NCI-H2029 treated with DMSO at 0.1 percent for 48 hours (cell line): ENCODE measurements around the gene PCDHA5.
A peak's percentile ranks its signal among the peaks of the same experiment; 100 is the strongest.
"Not testable (repeated sequence)": the region's sequence is repeated elsewhere in the genome, so short reads cannot be mapped to it uniquely, and the experiment has no call there.

Source experiments
- DNase-seq: peaks from one replicate; lab custom pipeline; 2025; lab: John Stamatoyannopoulos, UW

PCDHA5 gene

DNA sequence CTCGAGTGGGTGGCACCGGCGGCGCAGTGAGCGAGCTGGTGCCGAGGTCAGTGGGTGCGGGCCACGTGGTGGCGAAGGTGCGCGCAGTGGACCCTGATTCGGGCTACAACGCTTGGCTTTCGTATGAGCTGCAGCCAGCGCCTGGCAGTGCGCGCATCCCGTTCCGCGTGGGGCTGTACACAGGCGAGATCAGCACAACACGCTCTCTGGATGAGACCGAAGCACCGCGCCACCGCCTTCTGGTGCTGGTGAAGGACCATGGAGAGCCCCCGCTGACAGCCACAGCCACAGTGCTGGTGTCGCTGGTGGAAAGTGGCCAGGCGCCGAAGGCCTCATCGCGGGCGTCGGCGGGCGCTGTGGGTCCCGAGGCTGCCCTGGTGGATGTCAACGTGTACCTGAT, 2.1 kb downstream of the PCDHA5 start:
- DNase-seq, result no peak

DNA sequence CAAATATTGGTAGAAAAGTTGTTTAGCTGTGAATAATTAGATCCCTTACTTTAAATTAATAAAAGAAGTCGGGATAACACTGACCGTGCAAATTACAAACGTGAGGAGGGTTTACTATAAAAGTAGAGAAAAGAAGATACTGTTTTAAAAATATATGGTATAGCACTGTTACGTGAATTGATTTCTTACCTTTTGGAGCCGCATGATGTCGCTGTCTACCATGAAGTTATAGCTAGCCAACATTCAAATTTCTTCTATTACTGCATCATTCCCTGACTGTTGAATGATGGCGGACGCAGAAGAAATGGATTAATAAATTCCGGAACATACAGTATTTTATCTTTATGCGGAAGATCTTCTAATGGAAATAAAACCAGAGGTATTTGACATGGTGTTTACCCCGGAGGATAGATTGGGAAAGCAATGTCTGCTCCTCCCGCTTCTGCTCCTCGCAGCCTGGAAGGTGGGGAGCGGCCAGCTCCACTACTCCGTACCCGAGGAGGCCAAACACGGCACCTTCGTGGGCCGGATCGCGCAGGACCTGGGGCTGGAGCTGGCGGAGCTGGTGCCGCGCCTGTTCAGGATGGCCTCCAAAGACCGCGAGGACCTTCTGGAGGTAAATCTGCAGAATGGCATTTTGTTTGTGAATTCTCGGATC, 6.4 kb downstream of the PCDHA5 start, which contains the start of gene PCDHA6:
Gene PCDHA6 (plus strand): TSS at position 257 of the 658 bp plus-strand sequence. CDS start 132 bp downstream, at position 389.
- no peak for DNase-seq

DNA sequence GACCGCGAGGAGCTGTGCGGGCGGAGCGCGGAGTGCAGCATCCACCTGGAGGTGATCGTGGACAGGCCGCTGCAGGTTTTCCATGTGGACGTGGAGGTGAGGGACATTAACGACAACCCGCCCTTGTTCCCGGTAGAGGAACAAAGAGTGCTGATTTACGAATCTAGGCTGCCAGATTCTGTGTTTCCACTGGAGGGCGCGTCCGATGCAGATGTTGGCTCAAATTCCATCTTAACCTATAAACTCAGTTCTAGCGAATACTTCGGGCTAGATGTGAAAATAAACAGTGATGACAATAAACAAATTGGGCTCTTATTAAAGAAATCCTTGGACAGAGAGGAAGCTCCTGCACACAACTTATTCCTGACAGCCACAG, 6.9 kb downstream of the PCDHA5 start:
- DNase-seq, result no peak

DNA sequence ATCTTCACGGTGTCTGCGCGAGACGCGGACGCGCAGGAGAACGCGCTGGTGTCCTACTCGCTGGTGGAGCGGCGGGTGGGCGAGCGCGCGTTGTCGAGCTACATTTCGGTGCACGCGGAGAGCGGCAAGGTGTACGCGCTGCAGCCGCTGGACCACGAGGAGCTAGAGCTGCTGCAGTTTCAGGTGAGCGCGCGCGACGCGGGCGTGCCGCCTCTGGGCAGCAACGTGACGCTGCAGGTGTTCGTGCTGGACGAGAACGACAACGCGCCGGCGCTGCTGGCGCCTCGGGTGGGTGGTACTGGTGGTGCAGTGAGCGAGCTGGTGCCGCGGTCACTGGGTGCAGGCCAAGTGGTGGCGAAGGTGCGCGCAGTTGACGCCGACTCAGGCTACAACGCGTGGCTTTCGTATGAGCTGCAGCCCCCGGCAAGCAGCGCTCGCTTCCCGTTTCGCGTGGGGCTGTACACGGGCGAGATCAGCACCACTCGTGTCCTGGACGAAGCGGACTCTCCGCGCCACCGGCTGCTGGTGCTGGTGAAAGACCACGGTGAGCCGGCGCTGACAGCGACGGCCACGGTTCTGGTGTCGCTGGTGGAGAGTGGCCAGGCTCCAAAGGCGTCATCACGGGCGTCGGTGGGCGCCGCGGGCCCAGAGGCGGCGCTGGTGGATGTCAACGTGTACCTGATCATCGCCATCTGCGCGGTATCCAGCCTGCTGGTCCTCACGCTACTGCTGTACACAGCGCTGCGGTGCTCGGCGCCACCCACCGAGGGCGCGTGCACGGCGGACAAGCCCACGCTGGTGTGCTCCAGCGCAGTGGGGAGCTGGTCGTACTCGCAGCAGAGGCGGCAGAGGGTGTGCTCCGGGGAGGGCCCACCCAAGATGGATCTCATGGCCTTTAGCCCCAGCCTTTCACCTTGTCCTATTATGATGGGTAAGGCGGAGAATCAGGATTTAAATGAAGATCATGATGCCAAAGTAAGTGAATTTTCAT, 8.4 kb downstream of the PCDHA5 start:
- DNase-seq, result not testable (repeated sequence)

DNA sequence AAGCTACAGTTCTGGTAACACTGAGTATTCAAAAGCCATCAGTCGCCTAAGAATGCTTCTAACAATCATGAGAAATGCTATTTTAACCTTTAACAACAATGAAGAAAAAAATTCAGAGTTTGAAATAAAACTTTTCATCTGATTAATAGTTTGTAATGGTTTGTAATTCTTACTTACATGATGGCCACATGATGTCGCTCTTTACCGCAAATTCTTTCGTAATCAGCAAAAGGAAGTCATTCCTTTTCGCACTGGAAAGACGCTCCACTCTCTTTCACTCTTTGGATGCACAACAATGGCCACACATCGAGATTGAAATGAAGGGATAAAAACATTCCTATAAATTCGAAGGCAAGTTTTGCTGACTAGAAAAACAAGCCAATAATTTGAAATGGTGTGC, 12.6 kb downstream of the PCDHA5 start, which contains the start of gene PCDHA7:
Gene PCDHA7 (plus strand): TSS at position 277 of the 400 bp plus-strand sequence. CDS start 115 bp downstream, at position 392.
- DNase-seq, result no peak

DNA sequence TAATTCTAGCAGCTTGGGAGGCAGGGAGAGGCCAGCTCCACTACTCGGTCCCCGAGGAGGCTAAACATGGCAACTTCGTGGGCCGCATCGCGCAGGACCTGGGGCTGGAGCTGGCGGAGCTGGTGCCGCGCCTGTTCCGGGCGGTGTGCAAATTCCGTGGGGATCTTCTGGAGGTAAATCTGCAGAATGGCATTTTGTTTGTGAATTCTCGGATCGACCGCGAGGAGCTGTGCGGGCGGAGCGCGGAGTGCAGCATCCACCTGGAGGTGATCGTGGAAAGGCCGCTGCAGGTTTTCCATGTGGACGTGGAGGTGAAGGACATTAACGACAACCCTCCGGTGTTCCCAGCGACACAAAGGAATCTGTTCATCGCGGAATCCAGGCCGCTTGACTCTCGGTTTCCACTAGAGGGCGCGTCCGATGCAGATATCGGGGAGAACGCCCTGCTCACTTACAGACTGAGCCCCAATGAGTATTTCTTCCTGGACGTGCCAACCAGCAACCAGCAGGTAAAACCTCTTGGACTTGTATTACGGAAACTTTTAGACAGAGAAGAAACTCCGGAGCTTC, 13.1 kb downstream of the PCDHA5 start:
- not testable (repeated sequence) for DNase-seq

DNA sequence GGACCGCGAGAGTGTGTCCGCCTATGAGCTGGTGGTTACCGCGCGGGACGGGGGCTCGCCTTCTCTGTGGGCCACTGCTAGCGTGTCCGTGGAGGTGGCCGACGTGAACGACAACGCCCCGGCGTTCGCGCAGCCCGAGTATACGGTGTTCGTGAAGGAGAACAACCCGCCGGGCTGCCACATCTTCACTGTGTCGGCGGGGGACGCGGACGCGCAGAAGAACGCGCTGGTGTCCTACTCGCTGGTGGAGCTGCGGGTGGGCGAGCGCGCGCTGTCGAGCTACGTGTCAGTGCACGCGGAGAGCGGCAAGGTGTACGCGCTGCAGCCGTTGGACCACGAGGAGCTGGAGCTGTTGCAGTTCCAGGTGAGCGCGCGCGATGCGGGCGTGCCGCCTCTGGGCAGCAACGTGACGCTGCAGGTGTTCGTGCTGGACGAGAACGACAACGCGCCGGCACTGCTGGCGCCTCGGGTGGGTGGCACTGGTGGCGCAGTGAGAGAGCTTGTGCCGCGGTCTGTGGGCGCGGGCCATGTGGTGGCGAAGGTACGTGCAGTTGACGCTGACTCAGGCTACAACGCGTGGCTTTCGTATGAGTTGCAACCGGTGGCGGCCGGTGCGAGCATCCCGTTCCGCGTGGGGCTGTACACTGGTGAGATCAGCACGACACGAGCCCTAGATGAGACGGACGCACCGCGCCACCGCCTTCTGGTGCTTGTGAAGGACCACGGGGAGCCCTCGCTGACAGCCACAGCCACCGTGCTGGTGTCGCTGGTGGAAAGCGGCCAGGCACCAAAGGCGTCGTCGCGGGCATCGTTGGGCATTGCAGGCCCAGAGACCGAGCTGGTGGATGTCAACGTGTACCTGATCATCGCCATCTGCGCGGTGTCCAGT, 14.5 kb downstream of the PCDHA5 start:
- DNase-seq, result no peak

DNA sequence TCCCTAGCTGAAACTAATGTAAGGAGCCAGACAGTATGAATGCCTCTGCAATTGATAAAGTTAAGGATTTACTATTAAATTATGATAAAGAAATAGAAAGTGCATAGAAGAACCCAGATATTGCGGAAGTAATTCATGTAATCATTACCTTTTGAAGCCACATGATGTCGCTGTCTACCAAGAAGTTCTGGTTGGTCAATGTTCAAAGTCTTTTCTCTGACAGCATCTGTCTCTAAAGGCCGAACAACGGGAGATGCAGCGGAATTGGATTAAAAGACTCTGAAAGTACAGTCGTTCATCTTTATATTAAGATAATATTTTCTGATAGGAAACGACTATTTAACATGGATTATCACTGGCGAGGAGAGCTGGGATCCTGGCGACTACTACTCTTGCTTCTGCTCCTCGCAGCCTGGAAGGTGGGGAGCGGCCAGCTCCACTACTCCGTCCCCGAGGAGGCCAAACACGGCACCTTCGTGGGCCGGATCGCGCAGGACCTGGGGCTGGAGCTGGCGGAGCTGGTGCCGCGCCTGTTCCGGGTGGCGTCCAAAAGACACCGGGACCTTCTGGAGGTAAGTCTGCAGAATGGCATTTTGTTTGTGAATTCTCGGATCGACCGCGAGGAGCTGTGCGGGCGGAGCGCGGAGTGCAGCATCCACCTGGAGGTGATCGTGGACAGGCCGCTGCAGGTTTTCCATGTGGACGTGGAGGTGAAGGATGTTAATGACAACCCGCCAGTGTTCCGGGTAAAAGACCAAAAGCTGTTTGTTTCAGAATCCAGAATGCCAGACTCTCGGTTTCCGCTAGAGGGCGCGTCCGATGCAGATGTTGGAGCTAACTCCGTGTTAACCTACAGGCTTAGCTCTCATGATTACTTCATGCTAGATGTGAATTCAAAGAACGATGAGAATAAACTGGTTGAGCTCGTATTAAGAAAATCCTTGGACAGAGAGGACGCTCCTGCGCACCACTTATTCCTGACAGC, 19.9 kb downstream of the PCDHA5 start, which contains the start of gene PCDHA8:
Gene PCDHA8 (plus strand): TSS at position 210 of the 985 bp plus-strand sequence. CDS start 135 bp downstream, at position 345.
- peak; percentile 49 for DNase-seq

DNA sequence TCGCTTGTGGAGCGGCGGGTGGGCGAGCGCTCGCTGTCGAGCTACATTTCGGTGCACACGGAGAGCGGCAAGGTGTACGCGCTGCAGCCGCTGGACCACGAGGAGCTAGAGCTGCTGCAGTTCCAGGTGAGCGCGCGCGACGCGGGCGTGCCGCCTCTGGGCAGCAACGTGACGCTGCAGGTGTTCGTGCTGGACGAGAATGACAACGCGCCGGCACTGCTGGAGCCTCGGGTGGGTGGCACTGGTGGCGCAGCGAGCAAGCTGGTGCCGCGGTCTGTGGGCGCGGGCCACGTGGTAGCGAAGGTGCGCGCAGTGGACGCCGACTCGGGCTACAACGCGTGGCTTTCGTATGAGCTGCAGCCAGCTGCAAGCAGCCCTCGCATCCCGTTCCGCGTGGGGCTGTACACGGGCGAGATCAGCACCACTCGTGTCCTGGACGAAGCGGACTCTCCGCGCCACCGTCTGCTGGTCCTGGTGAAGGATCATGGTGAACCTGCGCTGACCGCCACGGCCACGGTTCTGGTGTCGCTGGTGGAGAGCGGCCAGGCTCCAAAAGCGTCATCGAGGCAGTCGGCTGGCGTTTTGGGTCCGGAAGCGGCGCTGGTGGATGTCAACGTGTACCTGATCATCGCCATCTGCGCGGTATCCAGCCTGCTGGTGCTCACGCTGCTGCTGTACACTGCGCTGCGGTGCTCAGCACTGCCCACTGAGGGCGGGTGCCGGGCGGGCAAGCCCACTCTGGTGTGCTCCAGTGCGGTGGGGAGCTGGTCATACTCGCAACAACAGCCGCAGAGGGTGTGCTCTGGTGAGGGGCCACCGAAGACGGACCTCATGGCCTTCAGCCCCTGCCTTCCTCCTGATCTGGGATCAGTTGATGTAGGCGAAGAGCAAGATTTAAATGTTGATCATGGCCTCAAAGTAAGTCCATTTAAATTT, 21.7 kb downstream of the PCDHA5 start:
- DNase-seq, result no peak

DNA sequence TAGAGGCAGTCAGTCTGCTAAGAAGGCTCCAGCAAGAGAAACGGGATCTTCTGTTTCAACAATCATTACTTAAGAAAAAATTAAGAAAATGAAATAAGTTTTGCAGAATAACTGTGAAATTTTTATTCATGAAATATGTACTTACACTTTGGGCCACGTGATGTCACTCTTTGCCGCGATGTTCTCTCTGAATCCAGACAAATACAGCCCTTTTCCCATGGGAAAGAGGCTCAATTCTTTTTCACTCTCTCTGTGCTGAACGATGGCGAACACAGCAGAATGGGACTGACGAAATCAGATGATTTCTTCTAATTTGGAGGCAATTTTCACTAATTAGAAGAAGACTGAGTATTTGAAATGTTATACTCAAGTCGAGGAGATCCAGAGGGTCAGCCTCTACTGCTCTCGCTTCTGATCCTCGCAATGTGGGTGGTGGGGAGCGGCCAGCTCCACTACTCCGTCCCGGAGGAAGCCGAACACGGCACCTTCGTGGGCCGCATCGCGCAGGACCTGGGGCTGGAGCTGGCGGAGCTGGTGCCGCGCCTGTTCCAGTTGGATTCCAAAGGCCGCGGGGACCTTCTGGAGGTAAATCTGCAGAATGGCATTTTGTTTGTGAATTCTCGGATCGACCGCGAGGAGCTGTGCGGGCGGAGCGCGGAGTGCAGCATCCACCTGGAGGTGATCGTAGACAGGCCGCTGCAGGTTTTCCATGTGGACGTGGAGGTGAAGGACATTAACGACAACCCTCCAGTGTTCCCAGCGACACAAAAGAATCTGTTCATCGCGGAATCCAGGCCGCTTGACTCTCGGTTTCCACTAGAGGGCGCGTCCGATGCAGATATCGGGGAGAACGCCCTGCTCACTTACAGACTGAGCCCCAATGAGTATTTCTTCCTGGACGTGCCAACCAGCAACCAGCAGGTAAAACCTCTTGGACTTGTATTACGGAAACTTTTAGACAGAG, 27.0 kb downstream of the PCDHA5 start, which contains the start of gene PCDHA9:
Gene PCDHA9 (plus strand): TSS at position 244 of the 964 bp plus-strand sequence. CDS start 114 bp downstream, at position 358.
- DNase-seq, result not testable (repeated sequence)

DNA sequence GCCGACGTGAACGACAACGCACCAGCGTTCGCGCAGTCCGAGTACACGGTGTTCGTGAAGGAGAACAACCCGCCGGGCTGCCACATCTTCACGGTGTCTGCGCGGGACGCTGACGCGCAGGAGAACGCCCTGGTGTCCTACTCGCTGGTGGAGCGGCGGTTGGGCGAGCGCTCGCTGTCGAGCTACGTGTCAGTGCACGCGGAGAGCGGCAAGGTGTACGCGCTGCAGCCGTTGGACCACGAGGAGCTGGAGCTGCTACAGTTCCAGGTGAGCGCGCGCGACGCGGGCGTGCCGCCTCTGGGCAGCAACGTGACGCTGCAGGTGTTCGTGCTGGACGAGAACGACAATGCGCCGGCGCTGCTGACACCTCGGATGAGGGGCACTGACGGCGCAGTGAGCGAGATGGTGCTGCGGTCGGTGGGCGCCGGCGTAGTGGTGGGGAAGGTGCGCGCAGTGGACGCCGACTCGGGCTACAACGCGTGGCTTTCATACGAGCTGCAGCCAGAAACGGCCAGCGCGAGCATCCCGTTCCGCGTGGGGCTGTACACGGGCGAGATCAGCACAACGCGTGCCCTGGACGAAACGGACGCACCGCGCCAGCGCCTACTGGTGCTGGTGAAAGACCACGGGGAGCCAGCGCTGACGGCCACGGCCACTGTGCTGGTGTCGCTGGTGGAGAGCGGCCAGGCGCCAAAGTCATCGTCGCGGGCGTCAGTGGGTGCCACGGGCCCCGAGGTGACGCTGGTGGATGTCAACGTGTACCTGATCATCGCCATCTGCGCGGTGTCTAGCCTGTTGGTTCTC, 28.6 kb downstream of the PCDHA5 start:
- not testable (repeated sequence) for DNase-seq

DNA sequence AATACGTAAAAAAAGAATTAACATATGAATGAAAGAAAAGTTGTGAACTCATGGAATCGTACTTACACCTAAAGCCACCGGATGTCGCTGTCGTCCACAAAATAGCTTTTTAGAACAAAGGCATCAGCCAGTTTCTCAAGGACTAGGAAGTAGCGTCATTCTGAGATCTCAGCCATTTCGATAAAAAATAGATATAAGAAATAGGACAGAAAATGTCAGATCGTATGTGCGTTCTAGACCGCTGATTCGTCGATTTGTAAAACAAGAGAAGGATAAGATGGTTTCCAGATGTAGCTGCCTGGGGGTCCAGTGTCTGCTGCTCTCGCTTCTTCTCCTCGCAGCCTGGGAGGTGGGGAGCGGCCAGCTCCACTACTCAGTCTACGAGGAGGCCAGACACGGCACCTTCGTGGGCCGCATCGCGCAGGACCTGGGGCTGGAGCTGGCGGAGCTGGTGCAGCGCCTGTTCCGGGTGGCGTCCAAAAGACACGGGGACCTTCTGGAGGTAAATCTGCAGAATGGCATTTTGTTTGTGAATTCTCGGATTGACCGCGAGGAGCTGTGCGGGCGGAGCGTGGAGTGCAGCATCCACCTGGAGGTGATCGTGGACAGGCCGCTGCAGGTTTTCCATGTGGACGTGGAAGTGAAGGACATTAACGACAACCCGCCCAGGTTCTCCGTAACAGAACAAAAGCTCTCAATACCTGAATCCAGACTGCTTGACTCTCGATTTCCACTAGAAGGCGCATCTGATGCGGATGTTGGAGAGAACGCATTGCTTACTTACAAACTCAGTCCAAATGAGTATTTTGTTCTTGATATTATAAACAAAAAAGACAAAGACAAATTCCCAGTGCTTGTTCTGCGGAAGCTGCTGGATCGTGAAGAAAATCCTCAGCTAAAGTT, 34.6 kb downstream of the PCDHA5 start, which contains the start of gene PCDHA10:
Gene PCDHA10 (plus strand): TSS at position 126 of the 903 bp plus-strand sequence. CDS start 152 bp downstream, at position 278.
- no peak for DNase-seq

DNA sequence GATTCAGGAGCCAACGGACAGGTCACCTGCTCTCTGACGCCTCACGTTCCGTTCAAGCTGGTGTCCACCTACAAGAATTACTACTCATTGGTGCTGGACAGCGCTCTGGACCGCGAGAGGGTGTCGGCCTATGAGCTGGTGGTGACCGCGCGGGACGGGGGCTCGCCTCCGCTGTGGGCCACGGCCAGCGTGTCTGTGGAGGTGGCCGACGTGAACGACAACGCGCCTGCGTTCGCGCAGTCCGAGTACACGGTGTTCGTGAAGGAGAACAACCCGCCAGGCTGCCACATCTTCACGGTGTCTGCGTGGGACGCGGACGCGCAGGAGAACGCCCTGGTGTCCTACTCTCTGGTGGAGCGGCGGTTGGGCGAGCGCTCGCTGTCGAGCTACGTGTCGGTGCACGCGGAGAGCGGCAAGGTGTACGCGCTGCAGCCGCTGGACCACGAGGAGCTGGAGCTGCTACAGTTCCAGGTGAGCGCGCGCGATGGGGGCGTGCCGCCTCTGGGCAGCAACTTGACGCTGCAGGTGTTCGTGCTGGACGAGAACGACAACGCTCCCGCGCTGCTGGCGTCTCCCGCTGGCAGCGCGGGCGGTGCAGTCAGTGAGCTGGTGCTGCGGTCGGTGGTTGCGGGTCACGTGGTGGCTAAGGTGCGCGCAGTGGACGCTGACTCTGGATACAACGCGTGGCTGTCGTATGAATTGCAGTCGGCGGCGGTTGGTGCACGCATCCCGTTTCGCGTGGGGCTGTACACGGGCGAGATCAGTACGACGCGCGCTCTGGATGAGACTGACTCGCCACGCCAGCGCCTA, 36.0 kb downstream of the PCDHA5 start:
- DNase-seq, result no peak

DNA sequence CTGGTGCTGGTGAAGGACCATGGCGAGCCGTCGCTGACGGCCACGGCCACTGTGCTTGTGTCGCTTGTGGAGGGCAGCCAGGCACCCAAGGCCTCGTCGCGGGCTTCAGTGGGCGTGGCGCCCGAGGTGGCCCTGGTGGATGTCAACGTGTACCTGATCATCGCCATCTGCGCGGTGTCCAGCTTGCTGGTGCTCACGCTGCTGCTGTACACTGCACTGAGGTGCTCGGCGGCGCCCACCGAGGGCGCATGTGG, 36.5 kb downstream of the PCDHA5 start:
- no peak for DNase-seq
